ENCODE data around the gene CNPY2. TPM values are rescaled to one million over a fixed set of nuclear protein-coding genes. Genes with fewer than 3 reads are reported as not detected.
A peak's percentile ranks its signal among the peaks of the same experiment; 100 is the strongest.

Gene CNPY2
- total and polyA plus RNA-seq, 2 of the 13 experiments (the other 11 are each of a cell fraction or from before 2014, with no cell fraction given), result 285 to 356 TPM

DNA sequence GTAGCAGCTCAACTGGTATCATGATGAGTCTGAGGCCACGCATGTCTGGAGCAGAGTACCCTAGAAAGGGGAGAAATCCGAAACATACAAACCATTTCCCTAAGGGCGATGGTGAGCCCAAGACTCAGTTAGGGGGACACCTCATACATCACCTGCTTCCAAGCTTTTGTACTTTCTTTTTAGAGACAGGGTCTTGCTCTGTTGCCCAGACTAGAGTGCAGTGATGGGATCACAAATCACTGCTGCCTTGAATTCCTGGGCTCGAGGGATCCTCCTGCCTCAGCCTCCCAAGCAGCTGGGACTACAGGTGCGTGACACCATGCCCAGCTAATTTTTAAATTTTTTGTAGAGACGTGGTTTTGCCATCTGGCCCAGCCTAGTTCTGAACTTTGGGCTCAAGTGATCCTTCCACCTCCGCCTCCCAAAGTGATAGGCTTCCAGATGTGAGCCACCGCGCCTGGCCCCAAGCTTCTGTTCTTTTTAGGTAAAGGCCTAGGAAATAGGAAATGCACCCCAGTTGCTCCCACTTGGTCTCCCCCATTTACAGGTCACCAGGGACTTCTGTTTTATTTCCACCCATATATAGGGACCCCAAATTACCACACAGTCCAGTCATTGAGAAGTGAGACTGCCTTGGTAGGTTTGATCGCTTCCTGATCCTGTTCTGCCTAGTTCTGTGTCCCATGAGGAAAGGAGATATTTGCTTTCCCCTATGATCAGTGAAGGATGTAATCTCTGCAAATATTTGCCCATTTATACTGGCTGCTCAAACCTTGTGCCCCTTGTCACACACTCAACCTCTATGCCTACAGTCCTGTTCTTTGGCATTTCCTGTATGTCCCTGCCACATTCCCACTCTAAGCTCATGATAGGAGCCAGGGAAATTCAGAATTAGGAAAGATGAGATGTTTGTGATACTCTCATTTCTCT lies 46.6 kb upstream of the CNPY2 start, which contains the start of gene APOF (continued):
- TF ChIP-seq, protein P1, sequence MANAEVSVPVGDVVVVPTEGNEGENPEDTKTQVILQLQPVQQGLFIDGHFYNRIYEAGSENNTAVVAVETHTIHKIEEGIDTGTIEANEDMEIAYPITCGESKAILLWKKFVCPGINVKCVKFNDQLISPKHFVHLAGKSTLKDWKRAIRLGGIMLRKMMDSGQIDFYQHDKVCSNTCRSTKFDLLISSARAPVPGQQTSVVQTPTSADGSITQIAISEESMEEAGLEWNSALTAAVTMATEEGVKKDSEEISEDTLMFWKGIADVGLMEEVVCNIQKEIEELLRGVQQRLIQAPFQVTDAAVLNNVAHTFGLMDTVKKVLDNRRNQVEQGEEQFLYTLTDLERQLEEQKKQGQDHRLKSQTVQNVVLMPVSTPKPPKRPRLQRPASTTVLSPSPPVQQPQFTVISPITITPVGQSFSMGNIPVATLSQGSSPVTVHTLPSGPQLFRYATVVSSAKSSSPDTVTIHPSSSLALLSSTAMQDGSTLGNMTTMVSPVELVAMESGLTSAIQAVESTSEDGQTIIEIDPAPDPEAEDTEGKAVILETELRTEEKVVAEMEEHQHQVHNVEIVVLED (CRISPR knock-in tag; IDR thresholded peaks at IDR 0.05; ENCODE audit: borderline replicate concordance), result no peak; the same call in 1 of the 2 replicates
- TF ChIP-seq KDM6A (CRISPR knock-in tag; IDR thresholded peaks at IDR 0.05; ENCODE audit: low read depth) (peak; percentile 42; the same call in 1 of the 2 replicates), ZFP36L1 (CRISPR knock-in tag; IDR thresholded peaks at IDR 0.05) (no peak), YY1 (IDR thresholded peaks at IDR 0.05; ENCODE audit: insufficient read depth, insufficient replicate concordance, low read depth, low read length) (no peak), REXO4 (CRISPR knock-in tag; IDR thresholded peaks at IDR 0.05; ENCODE audit: borderline replicate concordance) (no peak), KLF13 (CRISPR knock-in tag; IDR thresholded peaks at IDR 0.05) (no peak), ZNF768 (CRISPR knock-in tag; IDR thresholded peaks at IDR 0.05) (no peak), KLF9 (CRISPR knock-in tag; IDR thresholded peaks at IDR 0.05; ENCODE audit: low read depth) (no peak), DNMT1 (CRISPR knock-in tag; IDR thresholded peaks at IDR 0.05) (no peak), NFE2L2 (IDR thresholded peaks at IDR 0.05; ENCODE audit: low read length) (no peak), EED (CRISPR knock-in tag; IDR thresholded peaks at IDR 0.05) (no peak), THYN1 (CRISPR knock-in tag; IDR thresholded peaks at IDR 0.05; ENCODE audit: borderline replicate concordance, low read depth) (no peak), TAF1 (CRISPR knock-in tag; IDR thresholded peaks at IDR 0.05) (no peak), SPEN (CRISPR knock-in tag; IDR thresholded peaks at IDR 0.05; ENCODE audit: low read depth) (no peak), PRMT3 (CRISPR knock-in tag; IDR thresholded peaks at IDR 0.05; ENCODE audit: borderline replicate concordance, low read depth) (no peak), ELF4 (CRISPR knock-in tag; IDR thresholded peaks at IDR 0.05; ENCODE audit: borderline replicate concordance) (no peak), ETV5 (CRISPR knock-in tag; IDR thresholded peaks at IDR 0.05; ENCODE audit: borderline replicate concordance) (peak; percentile 92), ZKSCAN8 (CRISPR knock-in tag; IDR thresholded peaks at IDR 0.05; ENCODE audit: borderline replicate concordance) (no peak), ZNF792 (CRISPR knock-in tag; IDR thresholded peaks at IDR 0.05) (peak; percentile 30; the same call in 1 of the 2 replicates)
- TF ChIP-seq, protein P2, sequence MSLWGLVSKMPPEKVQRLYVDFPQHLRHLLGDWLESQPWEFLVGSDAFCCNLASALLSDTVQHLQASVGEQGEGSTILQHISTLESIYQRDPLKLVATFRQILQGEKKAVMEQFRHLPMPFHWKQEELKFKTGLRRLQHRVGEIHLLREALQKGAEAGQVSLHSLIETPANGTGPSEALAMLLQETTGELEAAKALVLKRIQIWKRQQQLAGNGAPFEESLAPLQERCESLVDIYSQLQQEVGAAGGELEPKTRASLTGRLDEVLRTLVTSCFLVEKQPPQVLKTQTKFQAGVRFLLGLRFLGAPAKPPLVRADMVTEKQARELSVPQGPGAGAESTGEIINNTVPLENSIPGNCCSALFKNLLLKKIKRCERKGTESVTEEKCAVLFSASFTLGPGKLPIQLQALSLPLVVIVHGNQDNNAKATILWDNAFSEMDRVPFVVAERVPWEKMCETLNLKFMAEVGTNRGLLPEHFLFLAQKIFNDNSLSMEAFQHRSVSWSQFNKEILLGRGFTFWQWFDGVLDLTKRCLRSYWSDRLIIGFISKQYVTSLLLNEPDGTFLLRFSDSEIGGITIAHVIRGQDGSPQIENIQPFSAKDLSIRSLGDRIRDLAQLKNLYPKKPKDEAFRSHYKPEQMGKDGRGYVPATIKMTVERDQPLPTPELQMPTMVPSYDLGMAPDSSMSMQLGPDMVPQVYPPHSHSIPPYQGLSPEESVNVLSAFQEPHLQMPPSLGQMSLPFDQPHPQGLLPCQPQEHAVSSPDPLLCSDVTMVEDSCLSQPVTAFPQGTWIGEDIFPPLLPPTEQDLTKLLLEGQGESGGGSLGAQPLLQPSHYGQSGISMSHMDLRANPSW (CRISPR knock-in tag; IDR thresholded peaks at IDR 0.05; ENCODE audit: borderline replicate concordance), result no peak
- TF ChIP-seq, protein P3, sequence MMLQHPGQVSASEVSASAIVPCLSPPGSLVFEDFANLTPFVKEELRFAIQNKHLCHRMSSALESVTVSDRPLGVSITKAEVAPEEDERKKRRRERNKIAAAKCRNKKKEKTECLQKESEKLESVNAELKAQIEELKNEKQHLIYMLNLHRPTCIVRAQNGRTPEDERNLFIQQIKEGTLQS (CRISPR knock-in tag; IDR thresholded peaks at IDR 0.05), result no peak

Data from HepG2 (cell line).